GM12892 (cell line): ENCODE measurements around the gene ZBTB7C.

Experiments
- POLR2A ChIP-seq: IDR thresholded peaks from 2 replicates; pipeline ENCODE4 v1.6.1; 2011; ENCODE audit warnings: low read depth, low read length, control low read depth
- POLR2AphosphoS5 ChIP-seq: IDR thresholded peaks from 2 replicates; pipeline ENCODE4 v1.6.1; 2011; ENCODE audit warnings: low read depth, low read length, control low read depth

GRCh38 chr18:48340560-48340959 is 68.6 kb downstream of the ZBTB7C start:
- no peak for TF ChIP-seq POLR2A
- no peak for TF ChIP-seq POLR2AphosphoS5
